ENCODE data around the gene PI4KA.

GRCh38 chr22:20867179-20868024, 8.8 kb upstream of the PI4KA start:
- TF ChIP-seq EGR1 (IDR thresholded peaks at IDR 0.05) (no peak), ZBTB7A (IDR thresholded peaks at IDR 0.05; ENCODE audit: low read depth) (no peak), FOXM1 (IDR thresholded peaks at IDR 0.05; ENCODE audit: borderline replicate concordance, low read depth) (no peak), TCF12 (IDR thresholded peaks at IDR 0.05; ENCODE audit: low read depth) (no peak), TAF1 (IDR thresholded peaks at IDR 0.05; ENCODE audit: low read depth) (no peak), YY1 (IDR thresholded peaks at IDR 0.05; ENCODE audit: low read depth) (no peak)
